Measurements from ENCODE around the gene VILL.

Gene VILL

GRCh38 chr3:37990527-37990926 is at the start of gene VILL:
TSS of gene VILL (plus strand) at chr3:37990786. CDS start at chr3:37993673, 2,887 bp downstream.
- no peak for DNase-seq

DNA sequence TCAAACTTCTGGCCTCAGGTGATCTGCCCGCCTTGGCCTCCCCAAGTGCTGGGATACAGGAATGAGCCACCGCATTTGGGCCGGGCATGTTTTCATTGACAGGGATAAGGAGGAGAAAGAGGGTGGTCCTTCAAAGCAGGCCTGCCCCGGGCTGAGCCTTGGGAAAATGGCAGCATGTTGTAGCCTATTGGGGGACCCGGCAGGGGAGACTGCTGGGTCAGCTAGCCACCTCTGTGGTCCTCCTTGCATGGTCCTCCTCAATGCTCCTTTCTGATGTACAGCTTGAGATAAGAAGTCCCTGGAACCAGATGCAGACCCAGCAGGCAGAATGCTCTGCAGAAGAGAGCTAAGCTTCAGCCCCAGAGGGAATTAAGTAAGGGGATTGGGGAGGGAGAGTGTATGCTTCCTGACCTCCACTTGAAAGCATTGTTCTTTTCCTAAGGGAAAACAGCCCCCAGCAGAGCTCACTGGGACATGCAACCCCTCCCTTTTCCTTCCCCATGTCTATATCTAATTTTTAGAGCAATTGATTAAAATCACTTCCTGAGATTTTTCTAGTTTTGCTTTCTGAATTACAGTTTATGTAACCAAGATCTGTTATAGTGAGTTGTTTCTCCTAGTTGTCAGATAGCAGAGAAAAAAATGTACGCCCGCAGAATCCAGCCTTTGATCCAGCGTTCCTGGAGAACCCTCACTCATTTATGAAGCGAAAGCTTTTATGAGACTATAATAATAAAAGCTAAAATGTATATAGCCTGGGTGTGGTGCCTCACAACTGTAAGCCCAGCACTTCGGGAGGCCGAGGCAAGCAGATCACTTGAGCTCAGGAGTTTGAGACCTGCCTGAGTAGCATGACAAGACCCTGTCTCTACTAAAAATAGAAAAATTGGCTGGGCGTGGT is 48.7 kb upstream of the VILL start:
- no peak for DNase-seq

GRCh38 chr3:37942646-37943045 is 47.9 kb upstream of the VILL start:
- no peak for DNase-seq

DNA sequence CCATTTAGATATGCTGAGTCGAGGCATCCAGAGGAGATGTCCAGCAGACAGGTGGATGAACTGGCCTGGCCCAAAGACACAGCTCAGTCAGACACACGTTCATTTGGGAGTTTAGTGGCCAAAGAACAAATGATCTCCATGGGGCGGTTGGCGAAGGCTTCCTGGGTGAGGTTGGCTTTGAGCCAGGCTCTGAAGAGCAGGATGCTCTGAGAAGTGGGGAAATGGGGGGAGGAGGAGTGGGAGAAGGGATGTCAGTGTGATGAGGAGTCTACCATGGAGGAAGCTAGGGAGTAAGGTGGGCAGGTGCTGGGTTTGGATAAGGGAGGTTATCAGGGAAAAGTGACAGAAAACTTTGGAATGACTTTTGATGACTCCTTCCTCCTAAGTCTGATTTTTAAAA is 47.5 kb upstream of the VILL start:
- DNase-seq = no peak

DNA sequence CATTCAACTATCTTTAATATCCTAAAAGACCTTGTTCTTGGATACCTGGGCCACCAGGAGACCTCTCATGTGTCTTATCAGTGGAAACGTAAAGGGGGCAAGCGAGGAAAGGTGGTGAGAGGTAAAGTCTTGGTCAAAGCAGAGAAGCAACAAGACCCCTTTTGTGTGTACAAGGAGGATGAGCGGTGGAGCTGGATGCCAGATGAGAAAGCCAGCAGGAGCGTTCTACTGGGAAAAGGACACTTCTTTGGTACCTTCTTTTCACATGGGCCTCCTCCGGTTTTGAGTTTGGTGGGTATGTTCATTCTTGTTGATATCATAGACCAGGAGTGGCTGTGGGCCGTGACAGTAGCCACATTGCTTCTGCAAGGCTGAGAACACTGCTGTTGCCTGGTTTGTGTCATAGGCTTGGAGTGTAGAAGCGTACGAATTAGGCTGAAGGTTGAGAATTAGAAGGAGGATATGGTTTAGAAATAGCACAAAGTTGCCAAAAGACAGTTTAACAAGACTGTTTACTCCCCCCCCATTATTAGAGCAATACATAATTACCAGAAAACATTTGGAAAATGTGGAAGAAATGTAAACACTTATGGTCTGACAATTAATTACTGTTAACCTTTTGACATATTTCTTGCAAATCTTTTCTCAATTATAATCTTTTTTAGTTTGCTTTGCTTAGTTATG is 46.8 kb upstream of the VILL start:
- DNase-seq = no peak

- no peak for DNase-seq
Observed at GRCh38 chr3:37944391-37944842, 46.2 kb upstream of the VILL start.

DNA sequence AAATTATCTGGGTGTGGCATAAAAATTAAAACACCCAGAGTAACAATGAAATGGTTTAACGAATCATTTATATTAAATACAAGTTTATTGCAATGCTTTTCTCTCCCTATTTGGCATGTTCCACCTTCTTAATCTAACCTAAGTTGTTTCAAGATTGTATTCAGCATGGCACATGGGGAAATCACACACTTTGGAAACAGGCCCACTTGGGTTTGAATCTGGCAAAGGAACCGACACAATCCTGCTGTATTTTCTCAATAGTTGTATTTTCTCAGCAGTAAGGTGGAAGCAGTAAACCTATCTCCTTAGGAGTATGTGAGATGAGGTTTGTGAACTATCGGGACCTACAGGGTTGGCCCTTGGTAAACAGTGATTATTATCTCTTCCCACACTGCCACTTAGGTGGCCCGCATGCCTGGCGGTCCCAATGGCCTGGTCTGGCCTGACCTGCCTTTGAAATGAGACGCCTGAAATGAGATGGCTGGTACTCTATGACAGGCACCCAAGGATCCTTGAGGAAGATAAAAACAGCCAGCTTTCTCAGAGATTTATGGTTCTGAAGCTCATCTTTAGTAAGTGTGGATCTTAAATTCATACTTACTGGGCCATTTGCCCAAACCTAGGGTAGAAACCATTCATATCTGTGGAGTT is 45.3 kb upstream of the VILL start:
- DNase-seq = no peak

DNA sequence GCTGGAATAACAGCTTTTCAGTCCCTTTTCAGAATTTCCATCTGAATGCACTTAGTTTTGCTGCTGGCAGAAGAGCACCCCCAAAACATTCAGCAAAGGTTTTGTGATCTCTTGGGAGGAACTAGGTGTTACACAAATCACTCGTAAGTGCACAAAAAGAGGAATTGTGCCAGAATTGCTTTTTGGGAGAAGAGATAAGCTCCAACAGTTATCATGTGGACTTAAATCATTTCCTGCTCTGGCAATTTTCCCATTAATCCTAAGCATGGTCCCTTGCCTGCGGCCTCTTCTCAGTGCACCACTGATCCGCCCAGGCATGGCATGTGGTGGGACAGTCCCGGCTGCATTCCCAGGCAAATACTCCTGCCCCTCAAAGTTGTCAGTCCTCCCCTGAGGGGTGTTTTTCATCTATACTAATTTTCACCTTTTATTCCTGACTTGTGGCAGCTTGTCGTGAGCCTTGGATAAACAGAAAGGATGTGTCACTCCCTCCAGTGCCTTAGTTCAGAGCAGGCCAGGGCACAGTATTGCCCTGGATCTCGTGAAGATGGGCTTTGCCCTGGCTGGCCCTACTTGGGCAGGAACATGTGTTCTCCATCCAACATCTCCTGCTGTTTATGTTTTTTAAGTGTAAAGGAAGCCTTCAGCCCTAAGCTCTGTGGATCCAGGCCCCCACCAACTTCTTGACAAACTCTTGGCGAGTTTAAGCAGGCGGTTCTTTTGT is 44.6 kb upstream of the VILL start:
- DNase-seq = no peak

GRCh38 chr3:37946531-37946889 is 44.1 kb upstream of the VILL start:
- DNase-seq = no peak

DNA sequence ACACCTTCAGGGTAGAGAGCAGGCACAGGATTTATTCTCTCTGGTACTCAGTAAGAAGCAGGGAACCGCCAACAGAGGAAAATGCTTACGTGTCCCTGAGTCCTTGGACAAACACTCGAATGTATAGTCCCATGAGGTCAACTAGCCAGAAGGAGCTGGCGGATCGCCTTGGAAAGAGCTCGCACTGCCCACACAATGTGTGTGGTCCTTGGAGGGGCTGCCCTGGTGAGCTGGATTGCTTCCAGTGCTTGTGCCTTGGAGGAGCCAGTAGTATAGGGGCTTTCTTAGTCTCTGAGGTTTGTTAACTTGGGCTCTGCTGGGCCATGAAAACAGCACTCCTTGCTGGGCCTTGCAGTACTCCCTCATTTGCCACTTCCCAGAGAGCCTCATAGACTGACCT is 40.7 kb upstream of the VILL start:
- no peak for DNase-seq

DNA sequence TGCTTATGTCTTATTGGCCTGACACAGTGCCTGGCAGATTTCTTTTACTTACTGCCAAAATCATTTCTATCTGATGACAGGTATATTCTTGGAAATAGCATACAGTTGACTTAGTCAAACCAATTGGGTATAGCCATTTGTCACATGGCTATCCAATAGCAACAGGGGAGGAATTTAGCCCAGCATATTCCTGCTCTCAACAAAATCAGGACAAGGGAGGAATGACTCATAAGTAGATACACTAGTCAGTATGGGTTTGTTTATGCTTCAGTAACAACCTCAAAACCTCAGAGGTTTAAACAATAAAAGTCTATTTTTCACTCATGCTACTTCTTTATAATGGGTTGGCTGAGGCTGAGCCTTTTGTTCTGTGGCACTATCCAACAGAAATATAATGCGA is 38.0 kb upstream of the VILL start:
- no peak for DNase-seq

- no peak for DNase-seq
Observed at GRCh38 chr3:37953226-37953625, 37.4 kb upstream of the VILL start.

DNA sequence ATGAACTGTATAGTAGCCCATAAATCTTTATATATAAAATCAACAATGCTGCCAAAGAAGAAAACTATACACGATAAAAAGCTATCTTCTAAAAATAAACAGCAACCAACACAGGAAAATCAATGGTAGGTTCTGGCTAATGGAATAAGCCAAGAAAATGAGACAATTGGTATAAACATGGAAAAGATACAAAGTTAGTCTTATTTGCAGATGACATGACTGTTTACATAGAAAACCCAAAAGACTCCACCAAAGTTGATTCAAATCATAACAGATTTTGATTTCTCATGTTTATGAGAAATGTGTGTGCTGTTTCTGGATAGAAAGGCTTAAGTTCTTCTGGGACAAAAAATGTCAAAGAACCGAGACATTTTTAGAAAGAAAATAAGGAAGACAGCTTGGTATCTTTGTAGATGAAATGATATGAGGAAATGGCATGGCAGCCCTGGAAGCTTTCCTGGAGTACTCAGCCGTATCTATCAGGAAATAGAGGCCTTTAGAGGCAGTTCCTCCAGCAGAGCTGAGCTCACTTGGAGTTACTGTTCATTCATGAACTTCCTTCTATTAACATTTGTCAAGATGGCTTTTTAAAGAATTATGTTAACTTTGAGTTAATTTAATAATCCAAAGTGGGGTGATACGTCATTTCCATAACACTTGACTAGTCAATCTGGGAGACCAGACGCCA is 36.7 kb upstream of the VILL start:
- no peak for DNase-seq

- no peak for DNase-seq
Observed at GRCh38 chr3:37954881-37955280, 35.7 kb upstream of the VILL start.

GRCh38 chr3:37955918-37956707 is 34.5 kb upstream of the VILL start:
- DNase-seq = no peak

GRCh38 chr3:37956723-37957538 is 33.7 kb upstream of the VILL start:
- DNase-seq = no peak

- no peak for DNase-seq
Observed at GRCh38 chr3:37957539-37957936, 33.0 kb upstream of the VILL start.

- no peak for DNase-seq
Observed at GRCh38 chr3:37961622-37962431, 28.8 kb upstream of the VILL start.

- no peak for DNase-seq
Observed at GRCh38 chr3:37963016-37963415, 27.6 kb upstream of the VILL start.

DNA sequence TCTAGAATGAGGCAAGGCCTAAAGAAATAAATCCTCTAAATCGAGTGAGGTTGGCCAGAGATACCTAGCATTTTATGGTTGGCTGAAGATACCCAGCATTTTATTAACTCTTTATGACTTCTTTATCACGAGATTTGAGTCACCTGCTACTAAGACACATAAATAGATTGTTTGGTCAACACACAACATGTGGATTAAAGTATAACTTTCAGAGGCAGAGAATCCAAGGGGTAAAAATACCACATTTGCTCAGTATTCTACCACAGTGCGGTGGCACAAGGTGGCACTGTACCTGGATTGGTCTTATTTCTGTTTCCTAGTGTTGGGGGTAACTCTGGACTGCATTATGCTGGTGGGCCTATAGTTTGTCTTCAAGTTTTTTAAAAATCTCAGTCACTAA is 27.0 kb upstream of the VILL start:
- DNase-seq = no peak

Measured in SHP77 (cell line).